GM23248 (cell line): ENCODE data around the gene SLCO6A1. TPM values are rescaled to one million over a fixed set of nuclear protein-coding genes. Genes with fewer than 3 reads are reported as not detected.
A peak's percentile ranks its signal among the peaks of the same experiment; 100 is the strongest.

Experiments used
- DNase-seq: peaks from one replicate; pipeline ENCODE4 v3.0.0-alpha.2; 2015
- H2AFZ ChIP-seq: fragments of 200-600 bp; sonication (generic); 2 replicates; pipeline ENCODE4 v1.6.1; 2016; ENCODE audit warnings: antibody characterized with exemption
- H3F3A ChIP-seq: fragments of 200-600 bp; sonication (generic); 2 replicates; pipeline ENCODE4 v1.6.1; 2016; ENCODE audit warnings: mild to moderate bottlenecking, antibody characterized with exemption, mixed run types; ENCODE audit not compliant: insufficient read depth
- H3K27ac ChIP-seq: fragments of 200-600 bp; sonication (generic); 2 replicates; pipeline ENCODE4 v1.5.1; 2016; ENCODE audit warnings: mild to moderate bottlenecking
- H3K27me3 ChIP-seq: fragments of 200-600 bp; sonication (generic); replicated peaks from 2 replicates; pipeline ENCODE4 v1.6.1; 2016; ENCODE audit warnings: mild to moderate bottlenecking; ENCODE audit not compliant: insufficient read depth
- H3K36me3 ChIP-seq: fragments of 200-600 bp; sonication (generic); 2 replicates; pipeline ENCODE4 v1.6.1; 2016; ENCODE audit warnings: low read depth, mild to moderate bottlenecking
- H3K4me1 ChIP-seq: fragments of 200-600 bp; sonication (generic); 2 replicates; pipeline ENCODE4 v1.6.1; 2016; ENCODE audit warnings: mild to moderate bottlenecking; ENCODE audit not compliant: insufficient read depth
- H3K4me2 ChIP-seq: fragments of 200-600 bp; sonication (generic); one replicate; pipeline ENCODE4 v1.6.1; 2016; ENCODE audit warnings: mild to moderate bottlenecking; ENCODE audit not compliant: unreplicated experiment
- H3K4me3 ChIP-seq: fragments of 200-600 bp; sonication (generic); 2 replicates; pipeline ENCODE4 v1.5.1; 2016; ENCODE audit warnings: mild to moderate bottlenecking
- H3K79me2 ChIP-seq: fragments of 200-600 bp; sonication (generic); 2 replicates; pipeline ENCODE4 v1.6.1; 2016; ENCODE audit warnings: mild to moderate bottlenecking; ENCODE audit not compliant: insufficient read depth
- H3K9ac ChIP-seq: fragments of 200-600 bp; sonication (generic); 2 replicates; pipeline ENCODE4 v1.6.1; 2016; ENCODE audit warnings: mild to moderate bottlenecking
- H3K9me2 ChIP-seq: fragments of 200-600 bp; sonication (generic); 2 replicates; pipeline ENCODE4 v1.6.1; 2016; ENCODE audit warnings: mixed run types, mild to moderate bottlenecking, moderate library complexity; ENCODE audit not compliant: insufficient read depth
- H3K9me3 ChIP-seq: fragments of 200-600 bp; sonication (generic); one replicate; pipeline ENCODE4 v1.6.1; 2017; ENCODE audit warnings: low read depth
- H4K20me1 ChIP-seq: fragments of 200-600 bp; sonication (generic); 2 replicates; pipeline ENCODE4 v1.6.0; 2016; ENCODE audit not compliant: insufficient read depth
- EZH2 ChIP-seq: fragments of 200-600 bp; sonication (generic); IDR thresholded peaks from 2 replicates; pipeline ENCODE4 v1.6.1; 2018; ENCODE audit warnings: antibody characterized with exemption, mild to moderate bottlenecking; ENCODE audit not compliant: insufficient read depth, poor library complexity, severe bottlenecking
- EZH2phosphoT487 ChIP-seq: fragments of 200-600 bp; sonication (generic); IDR thresholded peaks from 2 replicates; pipeline ENCODE4 v1.6.1; 2018; ENCODE audit warnings: antibody characterized with exemption, moderate library complexity, mild to moderate bottlenecking, low read depth; ENCODE audit not compliant: insufficient read depth
- WGBS, 2 experiments: methylation state at CpG; one replicate each; pipeline ENCODE4 v1.1.6; 2015 to 2017; ENCODE audit warnings: low lambda C conversion rate in 2 of 2, low coverage in 1 of 2; ENCODE audit errors: missing lambda C conversion rate in 2 of 2; 5-methylcytosine and 5-hydroxymethylcytosine counted together
- in situ Hi-C: fragments of 300-500 bp; cut with MboI; formaldehyde crosslinking; loops from 2 replicates; pipeline ENCODE4 v1.15.0; 2020
- polyA plus RNA-seq: library from polyadenylated mRNA; unstranded; fragments of >200 nt; fragmentation: Nextera tagmentation; extraction: Ambion mirVana; gene quantifications from 2 replicates; pipeline ENCODE4 v1.2.1, GENCODE V29; 2016
- total RNA-seq: library from RNA; depleted of rRNA; stranded (reverse); fragments of >200 nt; shearing (Covaris generic); gene quantifications from 2 replicates; pipeline ENCODE4 v1.2.3, GENCODE V29; 2014

The SLCO6A1 gene
- total and polyA plus RNA-seq, 2 experiments from 2014 or later = not detected

DNA sequence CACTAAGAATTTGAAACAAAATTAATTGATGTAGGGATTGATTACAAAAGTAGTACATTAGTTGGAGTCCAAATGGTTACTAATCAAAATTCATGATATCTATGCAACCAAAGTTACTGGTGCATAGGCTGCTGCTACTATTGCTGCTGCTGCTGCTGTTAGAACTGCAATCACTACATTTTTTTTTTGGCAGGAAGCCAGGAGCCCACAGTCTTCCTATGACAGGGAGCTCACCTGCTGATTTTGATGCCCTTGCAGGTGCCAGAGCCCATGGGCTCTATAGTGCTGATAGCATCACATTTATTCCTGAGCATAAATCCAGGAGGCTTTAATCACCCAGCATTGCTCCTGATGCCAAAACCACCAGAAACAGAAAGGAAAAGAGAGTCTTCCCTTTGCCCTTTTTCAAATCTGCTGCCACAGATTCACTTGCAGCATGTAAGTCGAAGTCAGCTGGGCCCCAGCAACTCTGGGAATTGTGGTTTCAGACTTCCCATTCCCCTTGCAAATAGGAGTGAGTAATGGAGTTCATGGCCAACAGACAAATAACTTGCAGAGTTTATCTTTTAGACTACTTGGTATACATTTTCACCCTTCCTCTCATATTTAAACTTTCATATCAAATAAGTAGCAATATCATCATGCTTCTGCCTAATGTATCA is 17.6 kb downstream of the SLCO6A1 start:
- Histone ChIP-seq H3K9me2 (no peaks in the 10 kb centered on the region), H2AFZ (no peak overlapping the region), H3K27me3 (no peaks in the 10 kb centered on the region), H3K4me2 (no peak overlapping the region), H3K4me1 (no peaks in the 10 kb centered on the region), H3K9me3 (no peaks in the 10 kb centered on the region), H3K27ac (no peak overlapping the region), H3K36me3 (no peaks in the 10 kb centered on the region), H3K4me3 (no peak overlapping the region), H4K20me1 (no peaks in the 10 kb centered on the region), H3K79me2 (no peaks in the 10 kb centered on the region), H3K9ac (no peak overlapping the region), H3F3A (no peaks in the 10 kb centered on the region)
- DNase-seq = peak; percentile 36
- in situ Hi-C loops = no loop called here
- TF ChIP-seq EZH2phosphoT487 (no peak), EZH2 (no peak)
- WGBS, 2 experiments = 0 to 4% methylated on average over 1 of the region's 1 CpG

DNA sequence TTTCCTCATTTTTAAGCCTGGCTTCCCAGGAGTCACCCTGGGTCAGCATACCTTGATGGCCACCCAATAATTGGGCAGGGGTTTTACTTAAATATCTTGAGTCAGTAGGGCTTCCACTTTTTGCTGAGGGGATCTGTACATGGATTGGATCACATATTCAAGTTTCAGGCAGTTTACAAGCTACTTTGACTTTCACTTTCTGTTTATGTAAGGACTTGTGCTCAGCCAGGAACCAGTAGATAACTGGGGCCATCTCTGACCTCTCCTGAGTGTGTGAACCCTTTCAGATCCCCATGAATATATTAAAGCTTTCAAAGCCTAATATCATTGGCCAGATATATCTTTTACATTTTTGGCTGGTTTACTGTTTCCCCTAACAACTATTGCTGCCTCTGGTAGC is 45.1 kb downstream of the SLCO6A1 start:
- peak; percentile 0 for DNase-seq
- H3K4me2 ChIP-seq = no peak overlapping the region
- in situ Hi-C loops = no loop called here
- H3K36me3 ChIP-seq = no peaks in the 10 kb centered on the region
- no peak overlapping the region for H2AFZ ChIP-seq
- H3F3A ChIP-seq = no peaks in the 10 kb centered on the region
- TF ChIP-seq EZH2phosphoT487 = no peak
- TF ChIP-seq EZH2 = no peak
- H3K27ac ChIP-seq = no peak overlapping the region
- H4K20me1 ChIP-seq = no peaks in the 10 kb centered on the region
- no peaks in the 10 kb centered on the region for H3K9me2 ChIP-seq
- H3K27me3 ChIP-seq = no peaks in the 10 kb centered on the region
- H3K9me3 ChIP-seq = no peaks in the 10 kb centered on the region
- no peaks in the 10 kb centered on the region for H3K4me1 ChIP-seq
- H3K4me3 ChIP-seq = no peak overlapping the region
- H3K79me2 ChIP-seq = no peaks in the 10 kb centered on the region
- H3K9ac ChIP-seq = no peak overlapping the region

DNA sequence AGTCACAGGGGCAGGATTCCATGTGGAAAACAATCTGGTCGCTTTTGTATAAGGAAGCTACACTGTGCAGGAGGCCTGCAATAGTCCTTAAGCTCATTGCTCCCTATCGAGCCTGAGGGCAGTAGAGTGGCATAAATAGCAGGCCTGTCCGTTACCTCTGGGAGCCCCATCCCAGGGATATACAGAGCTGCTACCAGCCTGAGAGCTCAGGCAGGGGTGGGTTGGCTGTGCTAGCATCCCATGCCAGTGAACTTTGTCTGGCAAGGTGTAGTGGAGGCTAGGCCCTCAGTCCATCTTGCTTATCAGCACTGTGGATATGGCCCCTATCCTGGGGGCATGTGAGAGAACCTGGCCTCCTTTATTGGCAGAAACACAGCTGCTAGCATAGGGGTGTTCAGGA is 47.7 kb downstream of the SLCO6A1 start:
- H3K4me1 ChIP-seq = no peaks in the 10 kb centered on the region
- no peak overlapping the region for H3K4me2 ChIP-seq
- no peak for TF ChIP-seq EZH2phosphoT487
- no peak for TF ChIP-seq EZH2
- no peak for DNase-seq
- H3K27ac ChIP-seq = no peak overlapping the region
- no peaks in the 10 kb centered on the region for H3K9me2 ChIP-seq
- H3F3A ChIP-seq = no peaks in the 10 kb centered on the region
- no peaks in the 10 kb centered on the region for H3K36me3 ChIP-seq
- WGBS, 2 experiments = 17 to 21% methylated on average over 3 of the region's 3 CpGs
- no peaks in the 10 kb centered on the region for H3K79me2 ChIP-seq
- H2AFZ ChIP-seq = no peak overlapping the region
- in situ Hi-C loops = no loop called here
- H3K9me3 ChIP-seq = no peaks in the 10 kb centered on the region
- H3K9ac ChIP-seq = no peak overlapping the region
- H3K27me3 ChIP-seq = no peaks in the 10 kb centered on the region
- H3K4me3 ChIP-seq = no peak overlapping the region
- H4K20me1 ChIP-seq = no peaks in the 10 kb centered on the region

DNA sequence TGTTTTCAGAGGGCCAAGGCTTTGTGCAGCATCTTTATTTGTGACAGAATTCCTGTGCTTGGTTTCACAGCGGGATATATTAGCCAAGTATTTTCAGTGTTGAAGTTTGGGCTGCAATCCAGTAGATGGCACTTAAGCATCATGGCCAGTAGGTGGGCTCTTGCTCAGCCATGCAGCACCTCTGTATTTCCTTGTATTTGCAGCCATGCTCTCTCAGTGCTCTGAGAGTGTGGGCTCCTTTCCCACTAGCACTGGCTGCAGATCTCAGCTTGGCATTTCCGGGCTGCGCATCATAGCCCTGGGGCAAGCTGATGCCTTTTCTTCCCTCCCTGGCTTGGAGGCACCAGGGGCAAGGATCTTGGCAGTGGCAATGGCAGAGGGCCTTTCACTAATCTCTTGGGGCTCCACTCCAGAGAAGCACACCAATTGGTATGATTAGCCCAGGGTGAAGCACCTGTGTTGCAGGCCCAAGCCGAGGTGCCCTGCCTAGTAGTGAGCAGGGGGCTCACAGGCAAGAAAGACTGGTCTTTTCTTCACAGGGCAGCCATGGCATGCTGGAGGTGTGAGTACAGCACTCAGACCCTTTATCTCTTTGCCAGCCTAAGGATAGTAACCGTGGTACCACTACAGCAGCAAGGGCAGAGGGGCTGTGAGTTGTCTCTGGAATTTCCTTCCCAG is 48.3 kb downstream of the SLCO6A1 start:
- DNase-seq = peak; percentile 23
- Histone ChIP-seq H2AFZ (no peak overlapping the region), H3K4me1 (no peaks in the 10 kb centered on the region), H3K36me3 (no peaks in the 10 kb centered on the region), H3K9ac (no peak overlapping the region), H3K27ac (no peak overlapping the region), H3K4me3 (no peak overlapping the region), H3K27me3 (no peaks in the 10 kb centered on the region), H4K20me1 (no peaks in the 10 kb centered on the region), H3K4me2 (no peak overlapping the region), H3K9me3 (no peaks in the 10 kb centered on the region), H3F3A (no peaks in the 10 kb centered on the region), H3K9me2 (no peaks in the 10 kb centered on the region), H3K79me2 (no peaks in the 10 kb centered on the region)
- TF ChIP-seq EZH2phosphoT487 (no peak), EZH2 (no peak)
- in situ Hi-C loops = no loop called here
- 38 to 47% methylated on average over 5 of the region's 5 CpGs for WGBS, 2 experiments
